SK-N-SH treated with all-trans-retinoic acid at 6 μM for 48 hours (cell line): Measurements from ENCODE around the gene KCTD2.

Experiments used
- ATAC-seq: fragments of 200-7000 bp; cut with Tn5 transposase; 3 replicates; pipeline ENCODE4 v1.9.1; 2020; ENCODE audit warnings: mild to moderate bottlenecking, moderate library complexity
- ARNTL ChIP-seq: fragments of 450-650 bp; formaldehyde crosslinking; IDR thresholded peaks from 2 replicates; pipeline ENCODE4 v1.5.0; 2020; ENCODE audit warnings: low read depth, mild to moderate bottlenecking, moderate library complexity, borderline replicate concordance
- BACH2 ChIP-seq: fragments of 250-450 bp; sonication (Bioruptor Pico); IDR thresholded peaks from 2 replicates; pipeline ENCODE4 v1.9.0; 2021; ENCODE audit warnings: mild to moderate bottlenecking, borderline replicate concordance
- CSDC2 ChIP-seq: fragments of 250-450 bp; sonication (Bioruptor Pico); IDR thresholded peaks from 2 replicates; pipeline ENCODE4 v1.5.0; 2020; ENCODE audit warnings: mild to moderate bottlenecking, moderate library complexity
- CSRNP3 ChIP-seq: fragments of 250-450 bp; sonication (Bioruptor Pico); IDR thresholded peaks from 2 replicates; pipeline ENCODE4 v1.5.1; 2021; ENCODE audit warnings: mild to moderate bottlenecking, moderate library complexity
- ESRRG ChIP-seq: fragments of 250-450 bp; sonication (Bioruptor Pico); IDR thresholded peaks from 2 replicates; pipeline ENCODE4 v1.6.1; 2021; ENCODE audit warnings: mild to moderate bottlenecking
- ISL1 ChIP-seq: fragments of 250-450 bp; sonication (Bioruptor Pico); IDR thresholded peaks from 2 replicates; pipeline ENCODE4 v2.1.2; 2022; ENCODE audit warnings: mild to moderate bottlenecking, moderate library complexity
- OSR1 ChIP-seq: fragments of 250-450 bp; sonication (Bioruptor Pico); IDR thresholded peaks from 2 replicates; pipeline ENCODE4 v1.8.0; 2022; ENCODE audit warnings: moderate library complexity, mild to moderate bottlenecking, inconsistent platforms
- PATZ1 ChIP-seq: fragments of 250-450 bp; sonication (Bioruptor Pico); IDR thresholded peaks from 2 replicates; pipeline ENCODE4 v1.8.0; 2020; ENCODE audit warnings: mild to moderate bottlenecking, moderate library complexity, borderline replicate concordance
- RARB ChIP-seq: fragments of 250-450 bp; sonication (Bioruptor Pico); IDR thresholded peaks from 2 replicates; pipeline ENCODE4 v1.8.0; 2021; ENCODE audit warnings: mild to moderate bottlenecking, moderate library complexity
- SNAI2 ChIP-seq: fragments of 250-450 bp; sonication (Bioruptor Pico); IDR thresholded peaks from 2 replicates; pipeline ENCODE4 v1.5.0; 2020; ENCODE audit warnings: mild to moderate bottlenecking, moderate library complexity
- TOX ChIP-seq: fragments of 250-450 bp; sonication (Bioruptor Pico); IDR thresholded peaks from 2 replicates; pipeline ENCODE4 v1.8.0; 2021; ENCODE audit warnings: mild to moderate bottlenecking, moderate library complexity, borderline replicate concordance
- TSHZ2 ChIP-seq: fragments of 250-450 bp; sonication (Bioruptor Pico); IDR thresholded peaks from 2 replicates; pipeline ENCODE4 v1.5.0; 2020; ENCODE audit warnings: mild to moderate bottlenecking, moderate library complexity
- ZC3H10 ChIP-seq: fragments of 250-450 bp; sonication (Bioruptor Pico); IDR thresholded peaks from 2 replicates; pipeline ENCODE4 v1.5.1; 2021; ENCODE audit warnings: mild to moderate bottlenecking, moderate library complexity
- ZFP30 ChIP-seq: fragments of 450-650 bp; formaldehyde crosslinking; IDR thresholded peaks from 2 replicates; pipeline ENCODE4 v1.5.0; 2022; ENCODE audit warnings: mild to moderate bottlenecking, moderate library complexity
- ZNF8 ChIP-seq: fragments of 450-650 bp; formaldehyde crosslinking; IDR thresholded peaks from 2 replicates; pipeline ENCODE4 v1.5.0; 2020; ENCODE audit warnings: mild to moderate bottlenecking, moderate library complexity
- TF ChIP-seq, protein P1 (sequence below): fragments of 250-450 bp; sonication (Bioruptor Pico); IDR thresholded peaks from 2 replicates; pipeline ENCODE4 v1.8.0; 2021; ENCODE audit warnings: low read depth, mild to moderate bottlenecking, moderate library complexity, borderline replicate concordance
- TF ChIP-seq, protein P2 (sequence below): fragments of 250-450 bp; sonication (Bioruptor Pico); IDR thresholded peaks from 2 replicates; pipeline ENCODE4 v1.5.1; 2020; ENCODE audit warnings: low read depth, mild to moderate bottlenecking, moderate library complexity

Gene KCTD2

GRCh38 chr17:75049057-75049456, 2.0 kb downstream of the KCTD2 start:
- no peak for ATAC-seq

GRCh38 chr17:75049706-75050105, 2.7 kb downstream of the KCTD2 start:
- TF ChIP-seq CSDC2 (CRISPR knock-in tag) (no peak), PATZ1 (CRISPR knock-in tag) (no peak), OSR1 (CRISPR knock-in tag) (no peak), SNAI2 (CRISPR knock-in tag) (no peak), BACH2 (CRISPR knock-in tag) (no peak), RARB (CRISPR knock-in tag) (no peak), ZFP30 (CRISPR knock-in tag) (no peak)
- ATAC-seq = no peak

More at GRCh38 chr17:75049057-75049456, 2.0 kb downstream of the KCTD2 start:
- TF ChIP-seq, protein P1, sequence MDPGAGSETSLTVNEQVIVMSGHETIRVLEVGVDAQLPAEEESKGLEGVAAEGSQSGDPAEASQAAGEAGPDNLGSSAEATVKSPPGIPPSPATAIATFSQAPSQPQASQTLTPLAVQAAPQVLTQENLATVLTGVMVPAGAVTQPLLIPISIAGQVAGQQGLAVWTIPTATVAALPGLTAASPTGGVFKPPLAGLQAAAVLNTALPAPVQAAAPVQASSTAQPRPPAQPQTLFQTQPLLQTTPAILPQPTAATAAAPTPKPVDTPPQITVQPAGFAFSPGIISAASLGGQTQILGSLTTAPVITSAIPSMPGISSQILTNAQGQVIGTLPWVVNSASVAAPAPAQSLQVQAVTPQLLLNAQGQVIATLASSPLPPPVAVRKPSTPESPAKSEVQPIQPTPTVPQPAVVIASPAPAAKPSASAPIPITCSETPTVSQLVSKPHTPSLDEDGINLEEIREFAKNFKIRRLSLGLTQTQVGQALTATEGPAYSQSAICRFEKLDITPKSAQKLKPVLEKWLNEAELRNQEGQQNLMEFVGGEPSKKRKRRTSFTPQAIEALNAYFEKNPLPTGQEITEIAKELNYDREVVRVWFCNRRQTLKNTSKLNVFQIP (CRISPR knock-in tag) = no peak
- no peak for TF ChIP-seq CSRNP3
- no peak for TF ChIP-seq ISL1
- TF ChIP-seq, protein P2, sequence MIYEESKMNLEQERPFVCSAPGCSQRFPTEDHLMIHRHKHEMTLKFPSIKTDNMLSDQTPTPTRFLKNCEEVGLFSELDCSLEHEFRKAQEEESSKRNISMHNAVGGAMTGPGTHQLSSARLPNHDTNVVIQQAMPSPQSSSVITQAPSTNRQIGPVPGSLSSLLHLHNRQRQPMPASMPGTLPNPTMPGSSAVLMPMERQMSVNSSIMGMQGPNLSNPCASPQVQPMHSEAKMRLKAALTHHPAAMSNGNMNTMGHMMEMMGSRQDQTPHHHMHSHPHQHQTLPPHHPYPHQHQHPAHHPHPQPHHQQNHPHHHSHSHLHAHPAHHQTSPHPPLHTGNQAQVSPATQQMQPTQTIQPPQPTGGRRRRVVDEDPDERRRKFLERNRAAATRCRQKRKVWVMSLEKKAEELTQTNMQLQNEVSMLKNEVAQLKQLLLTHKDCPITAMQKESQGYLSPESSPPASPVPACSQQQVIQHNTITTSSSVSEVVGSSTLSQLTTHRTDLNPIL = no peak
- TF ChIP-seq RARB (CRISPR knock-in tag) = no peak
- no peak for TF ChIP-seq ESRRG (CRISPR knock-in tag)
- TF ChIP-seq OSR1 (CRISPR knock-in tag) = no peak
- no peak for TF ChIP-seq CSDC2 (CRISPR knock-in tag)
- no peak for TF ChIP-seq TOX (CRISPR knock-in tag)
- TF ChIP-seq ZNF8 (CRISPR knock-in tag) = no peak
- no peak for TF ChIP-seq TSHZ2 (CRISPR knock-in tag)
- no peak for TF ChIP-seq PATZ1 (CRISPR knock-in tag)

DNA sequence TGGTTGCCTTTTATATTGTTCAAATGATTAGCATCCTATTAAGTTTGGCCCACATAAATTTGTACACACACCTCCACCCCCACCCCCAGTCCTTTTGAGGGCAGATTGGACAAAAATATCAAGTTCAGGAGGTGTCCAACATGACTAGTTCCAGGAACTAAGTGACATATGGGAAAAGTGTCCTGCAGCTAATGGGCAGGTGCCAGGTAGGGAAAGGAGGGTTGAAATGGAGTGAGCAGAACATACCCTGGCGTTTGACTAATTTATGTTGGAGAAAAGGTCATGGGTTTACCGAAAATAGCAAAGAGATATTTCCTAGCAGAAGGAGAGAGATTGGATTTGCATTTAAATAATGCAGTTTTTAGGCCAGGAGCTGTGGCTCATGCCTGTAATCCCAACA, 4.9 kb downstream of the KCTD2 start:
- no peak for ATAC-seq

More for the DNA sequence above, 4.9 kb downstream of the KCTD2 start:
- TF ChIP-seq PATZ1 (CRISPR knock-in tag) (no peak), ARNTL (no peak), ZC3H10 (no peak)
- TF ChIP-seq, protein P1 (CRISPR knock-in tag) = no peak
